Ovary (tissue), 9 donors: Measurements from ENCODE around the gene PRDX5. TPM values are rescaled to one million over a fixed set of nuclear protein-coding genes. Genes with fewer than 3 reads are reported as not detected.

Experiments
- DNase-seq, 5 donors: peaks; one replicate each; pipeline ENCODE4 v3.0.0-alpha.2; 2019 to 2020
- H3K27ac ChIP-seq, 2 donors: fragments of 200-600 bp; one replicate each; pipeline versions ENCODE4 v1.5.1 to v1.8.0; 2019 to 2022
- H3K27me3 ChIP-seq: fragments of 200-600 bp; one replicate; pipeline ENCODE4 v1.8.0; 2022
- H3K36me3 ChIP-seq: fragments of 200-600 bp; sonication (generic); one replicate; pipeline ENCODE4 v1.5.1; 2019
- H3K4me1 ChIP-seq: one replicate; pipeline ENCODE4 v1.8.1; 2013; ENCODE audit warnings: mild to moderate bottlenecking, moderate library complexity; ENCODE audit not compliant: insufficient read depth
- H3K4me3 ChIP-seq: fragments of 200-600 bp; sonication (generic); one replicate; pipeline ENCODE4 v1.5.1; 2017
- H3K9me3 ChIP-seq, 2 donors: fragments of 200-600 bp in 1 of 2; sonication (generic) in 1 of 2; one replicate each; pipeline versions ENCODE4 v1.5.1 to v1.8.1; 2013 to 2019; ENCODE audit warnings: mild to moderate bottlenecking in 1 of 2, moderate library complexity in 1 of 2
- EP300 ChIP-seq: sonication (generic); formaldehyde crosslinking; IDR thresholded peaks from one replicate; pipeline ENCODE4 v1.6.1; 2017; ENCODE audit warnings: antibody characterized with exemption
- POLR2A ChIP-seq: fragments of 450-650 bp; IDR thresholded peaks from one replicate; pipeline ENCODE4 v1.6.1; 2017; ENCODE audit warnings: antibody characterized with exemption, mild to moderate bottlenecking, moderate library complexity
- WGBS, 3 donors: extraction: QIAGEN DNeasy Blood & Tissue Kit in 1 of 3; methylation state at CpG; one replicate each; pipeline versions ENCODE4 v1.1.5 to v1.1.7; 2013 to 2017; 5-methylcytosine and 5-hydroxymethylcytosine counted together
- intact Hi-C, 4 donors: fragments of 100-400 bp; cut with DNase I; formaldehyde crosslinking; loops; one replicate each; pipeline versions ENCODE4 v1.11.0 to v1.15.1; 2022 to 2023
- polyA plus RNA-seq, 2 donors: library from polyadenylated mRNA; stranded (reverse); fragments of 200-250 nt in 1 of 2; fragments of 350-450 nt in 1 of 2; fragmentation: Illumina TruSeq in 1 of 2; extraction: RNeasy Lipid Tissue Mini Kit (QIAGEN cat#74804) in 1 of 2; gene quantifications; one replicate each; pipeline ENCODE4 v1.2.3, GENCODE V29; 2013 to 2014
- total RNA-seq, 7 donors: library from RNA; depleted of rRNA in 2 of 7; stranded (reverse); fragments of >200 nt in 2 of 7; fragmentation: NEBNext Ultra II Directional in 3 of 7; extraction: Animal tissue kit (Norgen Biotek cat#: 25700) in 3 of 7; gene quantifications; one replicate each; pipeline versions ENCODE4 v1.1.0 to v1.2.4, GENCODE V29; 2016 to 2023
- TF ChIP-seq, protein P1 (sequence below), 3 donors: fragments of 450-650 bp in 2 of 3; fragments of 200-600 bp in 1 of 3; IDR thresholded peaks; one replicate each; pipeline versions ENCODE4 v1.5.1 to v1.8.0; 2016 to 2022; ENCODE audit warnings: antibody characterized with exemption in 3 of 3, mild to moderate bottlenecking in 1 of 3
- donor health status: DM: no; HTN: no; CAD: no; lungs with moderate emphysema.
- donor health status: DM: no; HTN: no; CAD: no.
- donor health status: Bipolar disorder and iron deficiency.
- donor health status: DM: yes; HTN: yes; CAD: no.
- donor health status: DM: no; HTN: no; CAD: no.
- donor health status: DM: yes; HTN: yes; CAD: no.

Gene PRDX5
- total and polyA plus RNA-seq, 9 donors, result 160 to 400 (median 225) TPM

GRCh38 chr11:64327375-64327774, 9.5 kb downstream of the PRDX5 start:
- intact Hi-C loops, result no loop called here
- 83 to 96% (median 94%) methylated on average over 2 of the region's 2 CpGs for WGBS, 3 donors
- Histone ChIP-seq H3K36me3 (no peaks in the 10 kb centered on the region), H3K27me3 (no peaks in the 10 kb centered on the region), H3K9me3 (no peaks in the 10 kb centered on the region), H3K4me1 (peaks cover 9% of the 10 kb centered on the region), H3K4me3 (no peak overlapping the region), H3K27ac (no peak overlapping the region)
- no peak for DNase-seq
- TF ChIP-seq EP300, result no peak
- TF ChIP-seq POLR2A, result no peak
- TF ChIP-seq, protein P1, sequence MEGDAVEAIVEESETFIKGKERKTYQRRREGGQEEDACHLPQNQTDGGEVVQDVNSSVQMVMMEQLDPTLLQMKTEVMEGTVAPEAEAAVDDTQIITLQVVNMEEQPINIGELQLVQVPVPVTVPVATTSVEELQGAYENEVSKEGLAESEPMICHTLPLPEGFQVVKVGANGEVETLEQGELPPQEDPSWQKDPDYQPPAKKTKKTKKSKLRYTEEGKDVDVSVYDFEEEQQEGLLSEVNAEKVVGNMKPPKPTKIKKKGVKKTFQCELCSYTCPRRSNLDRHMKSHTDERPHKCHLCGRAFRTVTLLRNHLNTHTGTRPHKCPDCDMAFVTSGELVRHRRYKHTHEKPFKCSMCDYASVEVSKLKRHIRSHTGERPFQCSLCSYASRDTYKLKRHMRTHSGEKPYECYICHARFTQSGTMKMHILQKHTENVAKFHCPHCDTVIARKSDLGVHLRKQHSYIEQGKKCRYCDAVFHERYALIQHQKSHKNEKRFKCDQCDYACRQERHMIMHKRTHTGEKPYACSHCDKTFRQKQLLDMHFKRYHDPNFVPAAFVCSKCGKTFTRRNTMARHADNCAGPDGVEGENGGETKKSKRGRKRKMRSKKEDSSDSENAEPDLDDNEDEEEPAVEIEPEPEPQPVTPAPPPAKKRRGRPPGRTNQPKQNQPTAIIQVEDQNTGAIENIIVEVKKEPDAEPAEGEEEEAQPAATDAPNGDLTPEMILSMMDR (IDR thresholded peaks at IDR 0.05), result no peak

- WGBS, 3 donors, result 71 to 87% (median 84%) methylated on average over 3 of the region's 3 CpGs
- no peaks in the 10 kb centered on the region for H3K27me3 ChIP-seq
- TF ChIP-seq EP300, result no peak
- no peak for TF ChIP-seq POLR2A
- TF ChIP-seq, protein P1 (IDR thresholded peaks at IDR 0.05), result no peak
- DNase-seq, result no peak
- peaks cover 9% of the 10 kb centered on the region for H3K4me1 ChIP-seq
- no peak overlapping the region for H3K27ac ChIP-seq
- no peaks in the 10 kb centered on the region for H3K36me3 ChIP-seq
- H3K4me3 ChIP-seq, result no peak overlapping the region
- intact Hi-C loops, result no loop called here
- H3K9me3 ChIP-seq, result no peaks in the 10 kb centered on the region
These were observed 10.1 kb downstream of the PRDX5 start for GRCh38 chr11:64327993-64328392.

- no peak overlapping the region for H3K4me3 ChIP-seq
- TF ChIP-seq EP300 (no peak), POLR2A (no peak)
- TF ChIP-seq, protein P1 (IDR thresholded peaks at IDR 0.05), result no peak
- intact Hi-C loops, result no loop called here
- H3K4me1 ChIP-seq, result peaks cover 9% of the 10 kb centered on the region
- WGBS, 3 donors, result 71 to 83% (median 79%) methylated on average over 11 of the region's 11 CpGs
- H3K36me3 ChIP-seq, result no peaks in the 10 kb centered on the region
- no peaks in the 10 kb centered on the region for H3K9me3 ChIP-seq
- no peaks in the 10 kb centered on the region for H3K27me3 ChIP-seq
- no peak for DNase-seq
- H3K27ac ChIP-seq, result no peak overlapping the region
These were observed 13.0 kb downstream of the PRDX5 start for GRCh38 chr11:64330888-64331287.

GRCh38 chr11:64331569-64332371, 13.8 kb downstream of the PRDX5 start:
- Histone ChIP-seq H3K4me1 (peaks cover 9% of the 10 kb centered on the region), H3K36me3 (no peaks in the 10 kb centered on the region), H3K27me3 (no peaks in the 10 kb centered on the region), H3K4me3 (no peak overlapping the region), H3K27ac (no peak overlapping the region), H3K9me3 (no peaks in the 10 kb centered on the region)
- DNase-seq, result peak in 3 of 5 donors; percentile 53 to 78 (median 68)
- intact Hi-C loops, result no loop called here
- TF ChIP-seq EP300, result no peak
- TF ChIP-seq POLR2A, result no peak
- TF ChIP-seq, protein P1 (IDR thresholded peaks at IDR 0.05), result peak in 1 of 3 donors; percentile 11
- WGBS, 3 donors, result 30 to 37% (median 31%) methylated on average over 19 to 20 of the region's 20 CpGs
